Cardiac atrium fibroblast (primary cell): ENCODE results near the gene TRPC5OS. TPM values are rescaled to one million over a fixed set of nuclear protein-coding genes. Genes with fewer than 3 reads are reported as not detected.

Experiments used
- total RNA-seq: library from RNA; depleted of rRNA; stranded (reverse); fragments of >200 nt; gene quantifications from 2 replicates; pipeline ENCODE4 v1.2.3, GENCODE V29; 2015

TRPC5OS gene
- total RNA-seq, result not detected in 2 replicates

DNA sequence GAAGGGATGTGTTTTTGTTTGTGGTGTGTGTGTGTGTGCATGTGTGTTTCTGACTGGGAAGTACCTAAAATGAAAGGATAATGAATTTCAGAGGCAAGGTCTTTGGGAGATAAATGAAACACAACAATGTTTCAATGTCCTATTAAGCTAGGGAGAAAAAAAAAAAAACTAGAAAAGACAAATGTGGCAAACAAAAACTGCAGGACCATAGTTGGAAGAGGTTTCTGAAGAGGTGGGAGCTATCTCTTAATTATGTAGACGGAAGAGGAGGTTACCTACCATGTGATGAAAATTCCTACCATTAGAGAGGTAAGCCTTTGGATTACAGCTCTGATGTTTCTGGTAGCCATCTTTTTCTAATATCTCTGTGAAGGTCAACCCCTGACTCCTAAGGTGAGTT, at the start of gene TRPC5OS:
Gene TRPC5OS (plus strand): TSS at position 301 of the 400 bp plus-strand sequence. CDS start 25,669 bp downstream, outside the sequence.

Other genes starting within 250 kb of the TRPC5OS start
- 34.3 and 34.5 TPM in 2 replicates for gene ALG13, start 195.0 kb upstream of the TRPC5OS start, total RNA-seq
- gene TRPC5, start 206.6 kb downstream of the TRPC5OS start, total RNA-seq, result not detected in 2 replicates
- gene RTL4, start 206.8 kb downstream of the TRPC5OS start, total RNA-seq, result not detected in 2 replicates